Measurements from ENCODE around the gene SEMA6A. TPM values are rescaled to one million over a fixed set of nuclear protein-coding genes. Genes with fewer than 3 reads are reported as not detected.

The SEMA6A gene
- total and polyA plus RNA-seq, 10 of the 15 experiments (the other 5 are each of a cell fraction or from before 2014, with no cell fraction given): 0.16 to 10.2 (median 1.1) TPM

GRCh38 chr5:116454417-116454927 is 120.2 kb downstream of the SEMA6A start (continued):
- TF ChIP-seq CBX3 (IDR thresholded peaks at IDR 0.05; ENCODE audit: borderline replicate concordance, low read depth) (no peak), CREM (IDR thresholded peaks at IDR 0.05; ENCODE audit: low read depth) (0 out of 2 replicates have a peak, but pooled peaks have one; percentile 9), BCL3 (IDR thresholded peaks at IDR 0.05; ENCODE audit: borderline replicate concordance, insufficient read depth, low read depth, low read length, poor library complexity, severe bottlenecking) (peak; percentile 69), RAD21 (IDR thresholded peaks at IDR 0.05; ENCODE audit: insufficient read depth, low read depth, low read length) (0 out of 2 replicates have a peak, but pooled peaks have one; percentile 3), MEF2B (IDR thresholded peaks at IDR 0.05; ENCODE audit: partially characterized antibody, poor library complexity, severe bottlenecking) (peak; percentile 15), PML (IDR thresholded peaks at IDR 0.05; ENCODE audit: low read length) (peak; percentile 46; the same call in 1 of the 2 replicates), MTA3 (IDR thresholded peaks at IDR 0.05; ENCODE audit: borderline replicate concordance, low read length) (peak; percentile 47; the same call in 1 of the 2 replicates), TCF3 (IDR thresholded peaks at IDR 0.05; ENCODE audit: borderline replicate concordance, insufficient read depth, low read depth, low read length) (peak; percentile 52; the same call in 1 of the 2 replicates), RELB (IDR thresholded peaks at IDR 0.05; ENCODE audit: low read depth) (peak; percentile 74; the same call in 1 of the 2 replicates), EED (IDR thresholded peaks at IDR 0.05; ENCODE audit: low read depth) (peak; percentile 82), FOXM1 (IDR thresholded peaks at IDR 0.05; ENCODE audit: low read depth, low read length) (peak; percentile 57; the same call in 1 of the 2 replicates), CREB1 (IDR thresholded peaks at IDR 0.05; ENCODE audit: low read depth) (no peak), ETV6 (conservative IDR thresholded peaks at IDR 0.05 in 1 of 2, IDR thresholded peaks at IDR 0.05 in 1 of 2; ENCODE audit: borderline replicate concordance in 1 of 2, low read depth in 1 of 2) (peak in 1 of 2 experiments; percentile 75; a peak in 1 of 4 replicates), TBL1XR1 (IDR thresholded peaks at IDR 0.05; ENCODE audit: low read depth, low read length) (peak; percentile 85; the same call in 1 of the 2 replicates), BHLHE40 (IDR thresholded peaks at IDR 0.05; ENCODE audit: borderline replicate concordance in 1 of 2, low read depth in 2 of 2, low read length in 1 of 2) (peak; percentile 21 to 30; a peak in 1 of 4 replicates), ZSCAN29 (IDR thresholded peaks at IDR 0.05) (no peak), MTA2 (IDR thresholded peaks at IDR 0.05; ENCODE audit: low read depth) (peak; percentile 83), NKRF (conservative IDR thresholded peaks at IDR 0.05) (no peak), PAX8 (IDR thresholded peaks at IDR 0.05) (no peak), TCF12 (IDR thresholded peaks at IDR 0.05; ENCODE audit: low read depth, low read length) (peak; percentile 86), SPI1 (IDR thresholded peaks at IDR 0.05; ENCODE audit: borderline replicate concordance, insufficient read depth, low read depth, low read length) (peak; percentile 75), IRF4 (IDR thresholded peaks at IDR 0.05; ENCODE audit: low read depth, low read length) (peak; percentile 80), FOXK2 (IDR thresholded peaks at IDR 0.05) (no peak), HSF1 (IDR thresholded peaks at IDR 0.05; ENCODE audit: low read depth, low read length) (no peak), ZNF207 (IDR thresholded peaks at IDR 0.05; ENCODE audit: borderline replicate concordance) (no peak)
